ENCODE measurements around the gene SHROOM3. TPM values are rescaled to one million over a fixed set of nuclear protein-coding genes. Genes with fewer than 3 reads are reported as not detected.

SHROOM3 gene
- total RNA-seq, 2 experiments from 2014 or later = 0.04 TPM; not detected in 1

DNA sequence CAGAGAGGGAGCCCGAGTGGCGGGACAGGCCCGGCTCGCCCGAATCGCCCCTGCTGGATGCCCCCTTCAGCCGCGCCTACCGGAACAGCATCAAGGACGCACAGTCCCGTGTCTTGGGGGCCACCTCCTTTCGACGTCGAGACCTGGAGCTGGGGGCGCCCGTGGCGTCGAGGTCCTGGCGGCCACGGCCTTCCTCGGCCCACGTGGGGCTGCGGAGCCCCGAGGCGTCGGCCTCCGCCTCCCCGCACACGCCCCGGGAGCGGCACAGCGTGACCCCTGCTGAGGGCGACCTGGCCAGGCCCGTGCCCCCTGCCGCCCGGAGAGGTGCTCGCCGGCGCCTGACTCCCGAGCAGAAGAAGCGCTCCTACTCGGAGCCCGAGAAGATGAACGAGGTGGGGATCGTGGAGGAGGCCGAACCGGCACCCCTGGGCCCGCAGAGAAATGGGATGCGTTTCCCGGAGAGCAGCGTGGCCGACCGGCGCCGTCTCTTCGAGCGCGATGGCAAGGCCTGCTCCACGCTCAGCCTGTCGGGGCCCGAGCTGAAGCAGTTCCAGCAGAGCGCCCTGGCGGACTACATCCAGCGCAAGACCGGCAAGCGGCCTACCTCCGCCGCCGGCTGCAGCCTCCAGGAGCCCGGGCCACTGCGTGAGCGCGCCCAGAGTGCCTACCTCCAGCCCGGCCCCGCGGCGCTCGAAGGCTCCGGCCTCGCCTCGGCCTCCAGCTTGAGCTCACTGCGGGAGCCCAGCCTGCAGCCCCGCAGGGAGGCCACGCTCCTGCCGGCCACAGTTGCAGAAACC is 306.0 kb downstream of the SHROOM3 start:
- intact Hi-C loops (cut with DNase I, micrococcal nuclease) = no loop called here
- CTCF ChIA-PET = interaction anchor here (0.6 kb wide), 1 partner anchor 14 kb away, joined by 3 read pairs; no protein-coding TSS in a partner anchor
- H3K27me3 Mint-ChIP-seq = peaks cover 10% of the 10 kb centered on the region

GRCh38 chr4:76741663-76742020 is 306.6 kb downstream of the SHROOM3 start:
- no peak overlapping the region for H3K4me3 Mint-ChIP-seq
- DNase-seq = no peak
- no peaks in the 10 kb centered on the region for H3K9me3 Mint-ChIP-seq (ENCODE audit: low read depth)
- POLR2A ChIA-PET = no interaction called here
- no peak overlapping the region for H3K27ac Mint-ChIP-seq
- ATAC-seq = no peak
- CTCF ChIA-PET = interaction anchor here (0.5 kb wide), 1 partner anchor 460 kb away, joined by 4 read pairs; no protein-coding TSS in a partner anchor
- H3K36me3 Mint-ChIP-seq (ENCODE audit: low read depth) = no peaks in the 10 kb centered on the region
- intact Hi-C loops (cut with DNase I, micrococcal nuclease) = no loop called here
- H3K27me3 Mint-ChIP-seq = peaks cover 9% of the 10 kb centered on the region
- H3K4me1 Mint-ChIP-seq = peaks cover 17% of the 10 kb centered on the region

More for the DNA sequence above, 306.0 kb downstream of the SHROOM3 start:
- no peak overlapping the region for H3K27ac Mint-ChIP-seq
- ATAC-seq (no peak), DNase-seq (no peak)
- no peak overlapping the region for H3K4me3 Mint-ChIP-seq
- POLR2A ChIA-PET = no interaction called here
- peaks cover 18% of the 10 kb centered on the region for H3K4me1 Mint-ChIP-seq
- no peaks in the 10 kb centered on the region for H3K36me3 Mint-ChIP-seq (ENCODE audit: low read depth)
- no peaks in the 10 kb centered on the region for H3K9me3 Mint-ChIP-seq (ENCODE audit: low read depth)

DNA sequence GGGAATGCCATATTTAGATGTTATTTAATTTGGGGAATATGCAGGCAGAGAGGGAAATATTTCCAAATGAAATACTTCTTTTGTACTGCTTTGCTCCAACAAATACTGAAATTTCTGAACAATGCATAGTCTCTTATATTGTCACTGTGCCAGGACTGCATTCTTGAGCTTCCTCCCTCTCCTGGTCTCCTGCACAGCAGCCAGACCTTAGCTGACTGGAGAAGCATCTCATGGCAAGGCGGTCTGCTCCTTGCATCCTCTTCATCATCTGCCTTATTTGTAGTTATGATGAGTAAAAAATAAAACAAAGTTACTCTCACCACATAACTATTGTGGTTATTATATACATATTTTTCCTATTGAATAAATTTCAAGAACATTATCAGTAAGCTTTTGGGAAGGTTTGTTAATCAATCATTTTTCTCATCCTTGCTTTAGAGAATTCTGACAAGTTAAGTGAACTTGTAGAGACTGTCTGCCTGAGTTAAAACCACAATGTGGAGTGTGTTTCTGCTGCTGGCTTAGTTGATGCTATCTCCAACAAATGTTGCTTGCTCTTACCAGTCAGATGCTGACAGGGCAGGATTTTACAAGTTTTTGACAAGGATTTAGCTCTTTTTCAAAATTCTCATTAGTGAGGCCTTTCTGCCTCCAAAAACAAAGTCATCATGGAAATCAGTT is 309.4 kb downstream of the SHROOM3 start:
- ChIA-PET POLR2A (interaction anchor here (0.5 kb wide), 1 partner anchor 360 kb away, joined by 3 read pairs; no protein-coding TSS in a partner anchor), CTCF (interaction anchor here (0.5 to 1.6 kb wide), 3 partner anchors 13 to 459 kb away, joined by 3 to 6 read pairs (median 3); no protein-coding TSS in a partner anchor)
- H3K4me3 Mint-ChIP-seq = no peak overlapping the region
- DNase-seq (no peak), ATAC-seq (no peak)
- peaks cover 5% of the 10 kb centered on the region for H3K4me1 Mint-ChIP-seq
- no peaks in the 10 kb centered on the region for H3K36me3 Mint-ChIP-seq (ENCODE audit: low read depth)
- no peaks in the 10 kb centered on the region for H3K9me3 Mint-ChIP-seq (ENCODE audit: low read depth)
- intact Hi-C loops (cut with DNase I, micrococcal nuclease) = no loop called here
- no peak overlapping the region for H3K27ac Mint-ChIP-seq
- peaks cover 10% of the 10 kb centered on the region for H3K27me3 Mint-ChIP-seq

DNA sequence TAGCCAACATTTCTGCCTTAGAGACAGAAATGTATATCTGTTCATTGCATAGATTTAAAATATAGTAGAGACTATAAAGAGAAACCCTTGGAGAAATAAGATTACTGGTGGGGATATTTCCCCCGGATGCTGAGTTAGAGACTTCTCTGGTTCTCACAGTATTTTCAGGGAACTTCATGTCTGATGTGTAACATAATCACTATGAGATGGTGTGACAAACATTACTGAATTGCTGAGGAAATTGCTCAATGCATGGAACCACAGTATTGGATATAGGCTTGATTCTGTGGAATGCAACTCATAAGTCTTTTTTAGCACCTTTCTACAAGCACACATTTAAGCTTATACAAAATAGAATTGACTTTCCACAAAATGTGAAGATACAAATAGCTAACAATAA is 310.2 kb downstream of the SHROOM3 start:
- Mint-ChIP-seq H3K27me3 (peaks cover 16% of the 10 kb centered on the region), H3K27ac (no peak overlapping the region), H3K4me1 (peaks cover 5% of the 10 kb centered on the region), H3K36me3 (ENCODE audit: low read depth) (no peaks in the 10 kb centered on the region), H3K4me3 (no peak overlapping the region), H3K9me3 (ENCODE audit: low read depth) (no peaks in the 10 kb centered on the region)
- ChIA-PET POLR2A (no interaction called here), CTCF (no interaction called here)
- intact Hi-C loops (cut with DNase I, micrococcal nuclease) = no loop called here
- no peak for ATAC-seq
- no peak for DNase-seq

DNA sequence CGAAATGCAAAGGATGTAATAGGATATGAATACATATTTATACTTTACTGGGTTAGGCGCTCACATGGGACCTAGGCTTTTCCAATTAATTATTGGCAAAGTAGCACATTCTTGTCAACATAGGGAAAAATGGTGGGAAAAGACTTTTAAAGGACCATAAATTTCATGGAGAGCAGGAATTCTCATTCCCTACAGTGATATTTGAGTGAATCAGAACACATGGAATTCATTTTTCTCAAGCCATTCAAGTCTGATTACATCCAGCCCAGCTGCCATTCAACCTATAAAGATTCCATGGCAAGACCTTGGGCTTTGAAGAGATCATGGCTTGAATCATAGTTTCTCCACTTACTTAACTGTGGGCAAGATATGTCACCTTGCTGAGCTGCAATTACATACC is 312.5 kb downstream of the SHROOM3 start:
- Mint-ChIP-seq H3K36me3 (ENCODE audit: low read depth) (no peaks in the 10 kb centered on the region), H3K4me3 (no peak overlapping the region), H3K27me3 (peaks cover 26% of the 10 kb centered on the region), H3K9me3 (ENCODE audit: low read depth) (peaks cover 5% of the 10 kb centered on the region), H3K4me1 (peaks cover 5% of the 10 kb centered on the region), H3K27ac (no peak overlapping the region)
- no peak for DNase-seq
- intact Hi-C loops (cut with DNase I, micrococcal nuclease) = no loop called here
- no peak for ATAC-seq
- POLR2A ChIA-PET = no interaction called here
- CTCF ChIA-PET = interaction anchor here (1.0 kb wide), 1 partner anchor 316 kb away, joined by 3 read pairs; no protein-coding TSS in a partner anchor

- peaks cover 11% of the 10 kb centered on the region for H3K4me1 Mint-ChIP-seq
- peaks cover 5% of the 10 kb centered on the region for H3K9me3 Mint-ChIP-seq (ENCODE audit: low read depth)
- DNase-seq (peak; percentile 63), ATAC-seq (no peak)
- intact Hi-C loops (cut with DNase I, micrococcal nuclease) = loop anchor here (1.0 to 2.0 kb wide), 2 partner anchors 237 to 238 kb away; no protein-coding TSS in a partner anchor
- H3K36me3 Mint-ChIP-seq (ENCODE audit: low read depth) = no peaks in the 10 kb centered on the region
- no peak overlapping the region for H3K4me3 Mint-ChIP-seq
- ChIA-PET POLR2A (no interaction called here), CTCF (no interaction called here)
- H3K27me3 Mint-ChIP-seq = peaks cover 33% of the 10 kb centered on the region
- no peak overlapping the region for H3K27ac Mint-ChIP-seq
These were observed 313.6 kb downstream of the SHROOM3 start for GRCh38 chr4:76748649-76749048.

- H3K4me1 Mint-ChIP-seq = peaks cover 11% of the 10 kb centered on the region
- no peaks in the 10 kb centered on the region for H3K36me3 Mint-ChIP-seq (ENCODE audit: low read depth)
- no peak for ATAC-seq
- peaks cover 33% of the 10 kb centered on the region for H3K27me3 Mint-ChIP-seq
- no peak for DNase-seq
- H3K4me3 Mint-ChIP-seq = no peak overlapping the region
- ChIA-PET POLR2A (no interaction called here), CTCF (interaction anchor here (1.7 kb wide), 1 partner anchor 11 kb away, joined by 4 read pairs; no protein-coding TSS in a partner anchor)
- peaks cover 5% of the 10 kb centered on the region for H3K9me3 Mint-ChIP-seq (ENCODE audit: low read depth)
- intact Hi-C loops (cut with DNase I, micrococcal nuclease) = loop anchor here in 1 of 2 experiments (2.0 kb wide), 1 partner anchor 239 kb away; no protein-coding TSS in a partner anchor
- no peak overlapping the region for H3K27ac Mint-ChIP-seq
These were observed 314.3 kb downstream of the SHROOM3 start for GRCh38 chr4:76749355-76749754.

- H3K36me3 Mint-ChIP-seq (ENCODE audit: low read depth) = no peaks in the 10 kb centered on the region
- H3K4me3 Mint-ChIP-seq = no peak overlapping the region
- ATAC-seq (no peak), DNase-seq (no peak)
- peaks cover 5% of the 10 kb centered on the region for H3K9me3 Mint-ChIP-seq (ENCODE audit: low read depth)
- ChIA-PET POLR2A (no interaction called here), CTCF (interaction anchor here (0.6 to 1.7 kb wide), 5 partner anchors 9 to 313 kb away, joined by 3 to 4 read pairs (median 3); no protein-coding TSS in a partner anchor)
- H3K27me3 Mint-ChIP-seq = peaks cover 33% of the 10 kb centered on the region
- H3K27ac Mint-ChIP-seq = no peak overlapping the region
- peaks cover 11% of the 10 kb centered on the region for H3K4me1 Mint-ChIP-seq
- intact Hi-C loops (cut with DNase I, micrococcal nuclease) = loop anchor here in 1 of 2 experiments (10.0 kb wide), 1 partner anchor 316 kb away; the partner anchor contains the start of gene SHROOM3
These were observed 315.7 kb downstream of the SHROOM3 start for GRCh38 chr4:76750716-76751115.

DNA sequence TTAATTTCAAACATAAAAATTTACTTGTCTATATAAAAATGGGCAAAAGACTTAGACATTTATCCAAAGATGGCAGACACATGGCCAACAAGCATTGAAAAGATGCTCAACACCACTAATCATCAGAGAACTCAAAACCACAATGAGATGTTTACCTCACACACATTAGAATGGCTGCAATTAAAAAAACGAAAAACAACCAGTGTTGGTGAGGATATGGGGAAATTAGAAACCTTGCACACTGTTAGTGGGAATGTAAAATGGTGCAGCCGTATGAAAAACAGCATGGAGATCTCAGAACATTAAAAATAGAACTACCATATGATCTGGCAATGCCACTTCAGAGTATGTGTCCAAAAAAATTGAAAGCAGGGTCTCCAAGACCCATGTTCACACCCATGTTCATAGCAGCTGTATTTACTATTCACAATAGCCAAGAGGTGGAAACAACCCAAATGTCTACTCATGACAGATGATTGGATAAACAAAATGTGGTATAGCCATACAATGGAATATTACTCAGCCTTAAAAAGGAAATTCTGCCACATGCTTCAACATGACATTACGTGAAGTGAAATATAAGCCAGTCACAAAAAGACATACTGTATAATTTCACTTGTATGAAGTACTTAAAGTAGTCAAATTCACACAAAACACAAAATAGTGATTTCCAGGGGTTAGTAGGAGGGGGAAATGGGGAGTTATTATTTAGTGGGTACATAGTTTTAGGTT is 316.7 kb downstream of the SHROOM3 start:
- no peak for DNase-seq
- H3K27ac Mint-ChIP-seq = no peak overlapping the region
- no peak for ATAC-seq
- no peaks in the 10 kb centered on the region for H3K36me3 Mint-ChIP-seq (ENCODE audit: low read depth)
- peaks cover 11% of the 10 kb centered on the region for H3K4me1 Mint-ChIP-seq
- intact Hi-C loops (cut with DNase I, micrococcal nuclease) = loop anchor here in 1 of 2 experiments (10.0 kb wide), 1 partner anchor 317 kb away; the partner anchor contains the start of gene SHROOM3
- peaks cover 33% of the 10 kb centered on the region for H3K27me3 Mint-ChIP-seq
- no peak overlapping the region for H3K4me3 Mint-ChIP-seq
- POLR2A ChIA-PET = no interaction called here
- peaks cover 5% of the 10 kb centered on the region for H3K9me3 Mint-ChIP-seq (ENCODE audit: low read depth)
- CTCF ChIA-PET = no interaction called here

DNA sequence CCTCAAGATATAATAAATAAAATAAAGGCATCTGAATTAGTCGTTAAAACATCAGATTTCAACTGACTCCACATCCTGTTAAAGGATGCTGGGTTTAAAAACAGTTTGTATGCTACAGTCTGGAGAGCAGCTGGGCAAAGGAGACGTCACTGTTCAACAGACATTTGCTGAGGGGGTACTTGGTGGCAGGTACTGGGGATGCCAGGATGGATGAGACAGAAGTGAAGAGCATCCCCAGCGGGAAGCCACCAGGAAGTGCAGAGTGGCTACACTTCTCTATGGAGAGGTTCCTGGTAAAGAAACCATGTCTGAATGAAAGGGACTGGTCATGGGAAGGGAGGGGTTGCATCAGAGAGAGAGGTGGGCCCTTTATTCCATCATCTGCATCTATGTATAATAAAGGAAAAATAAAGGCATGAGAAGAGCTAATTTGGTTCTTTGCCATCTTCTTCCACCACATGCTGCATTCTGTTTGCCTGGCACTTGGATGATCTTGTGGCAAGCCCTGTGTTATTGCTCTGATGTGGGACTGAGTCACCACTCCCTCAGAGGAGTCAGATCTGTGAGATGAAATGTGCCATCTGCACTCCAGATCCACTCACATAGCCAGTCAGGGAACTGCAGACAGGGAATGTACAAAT is 318.0 kb downstream of the SHROOM3 start:
- Mint-ChIP-seq H3K9me3 (ENCODE audit: low read depth) (peaks cover 5% of the 10 kb centered on the region), H3K4me3 (no peak overlapping the region), H3K4me1 (peaks cover 11% of the 10 kb centered on the region), H3K36me3 (ENCODE audit: low read depth) (no peaks in the 10 kb centered on the region), H3K27ac (no peak overlapping the region), H3K27me3 (peaks cover 33% of the 10 kb centered on the region)
- CTCF ChIA-PET = no interaction called here
- intact Hi-C loops (cut with DNase I, micrococcal nuclease) = loop anchor here in 1 of 2 experiments (10.0 kb wide), 1 partner anchor 318 kb away; the partner anchor contains the start of gene SHROOM3
- POLR2A ChIA-PET = no interaction called here
- peak; percentile 36 for DNase-seq
- ATAC-seq = peak; percentile 79

DNA sequence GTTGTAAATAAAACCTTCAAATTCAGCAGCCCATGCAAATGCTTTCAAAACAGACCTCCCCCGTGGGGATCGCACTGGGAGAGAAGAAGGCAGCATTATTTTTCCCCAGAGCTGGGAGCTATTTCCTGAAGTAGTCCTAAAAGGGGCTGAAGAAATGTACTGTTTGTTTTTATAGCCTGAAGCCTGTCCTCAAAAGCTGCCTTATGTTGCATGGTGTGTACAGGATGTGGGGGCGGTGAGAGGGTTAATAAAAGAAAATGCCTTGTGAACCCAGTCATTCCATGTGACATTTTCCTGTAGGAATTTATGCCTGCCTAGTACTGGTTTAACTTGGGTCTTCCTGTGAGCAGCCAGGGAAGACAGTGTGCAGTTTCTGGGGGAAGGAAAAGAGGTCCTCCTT is 318.8 kb downstream of the SHROOM3 start:
- ATAC-seq (no peak), DNase-seq (no peak)
- ChIA-PET CTCF (no interaction called here), POLR2A (no interaction called here)
- intact Hi-C loops (cut with DNase I, micrococcal nuclease) = loop anchor here in 1 of 2 experiments (10.0 kb wide), 1 partner anchor 319 kb away; the partner anchor contains the start of gene SHROOM3
- no peaks in the 10 kb centered on the region for H3K36me3 Mint-ChIP-seq (ENCODE audit: low read depth)
- no peak overlapping the region for H3K27ac Mint-ChIP-seq
- peaks cover 5% of the 10 kb centered on the region for H3K9me3 Mint-ChIP-seq (ENCODE audit: low read depth)
- peaks cover 13% of the 10 kb centered on the region for H3K4me1 Mint-ChIP-seq
- no peak overlapping the region for H3K4me3 Mint-ChIP-seq
- peaks cover 28% of the 10 kb centered on the region for H3K27me3 Mint-ChIP-seq
